HG03103 (cell line): ENCODE results near the gene PIAS2.
"Not testable (repeated sequence)": the region's sequence is repeated elsewhere in the genome, so short reads cannot be mapped to it uniquely, and the experiment has no call there.

Source experiments
- ATAC-seq: cut with Tn5 transposase; IDR thresholded peaks from one replicate; pipeline ENCODE4 v1.9.1; 2021; ENCODE audit warnings: low read depth; ENCODE audit not compliant: unreplicated experiment

Gene PIAS2

GRCh38 chr18:46842583-46842982 is 74.7 kb downstream of the PIAS2 start:
- no peak for ATAC-seq

- no peak for ATAC-seq
These were observed 83.4 kb downstream of the PIAS2 start for GRCh38 chr18:46833899-46834298.

- ATAC-seq, result no peak
These were observed 84.5 kb downstream of the PIAS2 start for GRCh38 chr18:46832849-46833248.

- not testable (repeated sequence) for ATAC-seq
These were observed 84.9 kb downstream of the PIAS2 start for GRCh38 chr18:46832422-46832821.

GRCh38 chr18:46831434-46831833 is 85.9 kb downstream of the PIAS2 start:
- no peak for ATAC-seq

GRCh38 chr18:46830633-46831032 is 86.7 kb downstream of the PIAS2 start:
- ATAC-seq, result no peak

GRCh38 chr18:46829947-46830346 is 87.4 kb downstream of the PIAS2 start:
- no peak for ATAC-seq

GRCh38 chr18:46829531-46829930 is 87.8 kb downstream of the PIAS2 start:
- no peak for ATAC-seq

- no peak for ATAC-seq
These were observed 95.2 kb downstream of the PIAS2 start for GRCh38 chr18:46821856-46822711.

- no peak for ATAC-seq
These were observed 96.4 kb downstream of the PIAS2 start for GRCh38 chr18:46820863-46821262.

- ATAC-seq, result no peak
These were observed 101.6 kb downstream of the PIAS2 start for GRCh38 chr18:46815661-46816060.

- no peak for ATAC-seq
These were observed 102.9 kb downstream of the PIAS2 start for GRCh38 chr18:46814399-46814798.

GRCh38 chr18:46812311-46812710 is 105.0 kb downstream of the PIAS2 start:
- ATAC-seq, result no peak

GRCh38 chr18:46810481-46811000 is 106.8 kb downstream of the PIAS2 start:
- ATAC-seq, result no peak

GRCh38 chr18:46809145-46809544 is 108.2 kb downstream of the PIAS2 start:
- no peak for ATAC-seq

- not testable (repeated sequence) for ATAC-seq
These were observed 121.4 kb downstream of the PIAS2 start for GRCh38 chr18:46795945-46796344.

- no peak for ATAC-seq
These were observed 122.7 kb downstream of the PIAS2 start for GRCh38 chr18:46794607-46795006.

- ATAC-seq, result no peak
These were observed 123.7 kb downstream of the PIAS2 start for GRCh38 chr18:46793565-46793964.

GRCh38 chr18:46789088-46789487 is 128.2 kb downstream of the PIAS2 start:
- ATAC-seq, result no peak

- no peak for ATAC-seq
These were observed 129.6 kb downstream of the PIAS2 start for GRCh38 chr18:46787674-46788073.

GRCh38 chr18:46772357-46772756 is 144.9 kb downstream of the PIAS2 start:
- no peak for ATAC-seq

GRCh38 chr18:46771141-46771540 is 146.2 kb downstream of the PIAS2 start:
- no peak for ATAC-seq
